GM19452 (cell line): Measurements from ENCODE around the gene DAB1.

Source experiments
- ATAC-seq: cut with Tn5 transposase; IDR thresholded peaks from one replicate; pipeline ENCODE4 v1.9.1; 2021; ENCODE audit not compliant: unreplicated experiment

DAB1 gene

GRCh38 chr1:56965191-56965590 is 458.7 kb downstream of the DAB1 start:
- no peak for ATAC-seq

- ATAC-seq: no peak
These were observed 459.4 kb downstream of the DAB1 start for GRCh38 chr1:56964349-56965017.

GRCh38 chr1:56963667-56964066 is 460.2 kb downstream of the DAB1 start:
- ATAC-seq: no peak

- ATAC-seq: no peak
These were observed 462.4 kb downstream of the DAB1 start for GRCh38 chr1:56961426-56961825.

- no peak for ATAC-seq
These were observed 465.3 kb downstream of the DAB1 start for GRCh38 chr1:56958526-56958925.

- ATAC-seq: no peak
These were observed 465.9 kb downstream of the DAB1 start for GRCh38 chr1:56957931-56958330.

GRCh38 chr1:56954664-56955063 is 469.2 kb downstream of the DAB1 start:
- ATAC-seq: no peak

- ATAC-seq: no peak
These were observed 470.5 kb downstream of the DAB1 start for GRCh38 chr1:56953386-56953785.

GRCh38 chr1:56952501-56952900 is 471.4 kb downstream of the DAB1 start:
- no peak for ATAC-seq

- no peak for ATAC-seq
These were observed 475.3 kb downstream of the DAB1 start for GRCh38 chr1:56948403-56949023.
